ENCODE data around the gene ADD1.

Gene ADD1

DNA sequence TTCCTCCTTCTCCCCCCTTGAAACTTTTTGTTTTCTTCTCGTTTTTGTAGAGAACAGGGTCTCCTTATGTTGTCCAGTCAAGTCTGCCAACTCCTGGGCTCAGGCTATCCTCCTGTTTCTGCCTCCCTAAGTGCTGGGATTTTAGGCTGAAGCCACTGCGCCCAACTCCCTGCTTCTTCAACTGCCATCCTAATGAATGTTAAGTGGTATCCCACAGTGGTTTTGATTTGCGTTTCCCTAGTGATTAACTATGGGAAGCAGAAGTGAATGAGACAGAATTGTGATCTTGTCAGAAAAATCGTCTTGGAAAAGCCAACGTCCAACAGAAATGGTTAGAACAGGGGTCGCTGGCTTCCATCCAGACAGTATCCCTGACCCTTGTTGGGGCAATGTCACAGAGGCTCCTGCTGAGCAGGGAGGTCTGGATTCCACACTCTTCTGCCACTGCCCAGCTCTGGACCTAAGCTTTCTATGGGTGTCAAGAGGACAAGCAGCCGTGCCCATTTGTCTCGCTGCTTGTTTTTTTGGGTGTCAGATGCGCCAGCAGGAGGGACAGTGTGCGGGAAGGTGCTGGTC, 869 bp upstream of the ADD1 start:
- Histone ChIP-seq H3K4me3 (peak overlapping the region; percentile 76 to 98 (median 90)), H3K27ac (peak overlapping the region; percentile 75 to 87 (median 84)), H4K20me1 (peaks cover 17 to 52% (median 34%) of the 10 kb centered on the region in 11 experiments; a peak in 20 of 22 replicates), H3K9ac (peak overlapping the region; percentile 85 to 92 (median 89)), H3K36me3 (peaks cover 0 to 19% (median 0%) of the 10 kb centered on the region in 11 experiments; a peak in 6 of 22 replicates), H3K4me1 (peaks cover 44 to 66% (median 51%) of the 10 kb centered on the region in 10 experiments), H3K4me2 (peak overlapping the region; percentile 85 to 98 (median 94)), H3K27me3 (no peaks in the 10 kb centered on the region), H3K9me3 (replicated peaks in 1 of 11) (peaks cover 0 to 9% (median 0%) of the 10 kb centered on the region in 11 experiments; a peak in 5 of 22 replicates)
- TF ChIP-seq Cebpa-rat (IDR thresholded peaks at IDR 0.05), result no peak

DNA sequence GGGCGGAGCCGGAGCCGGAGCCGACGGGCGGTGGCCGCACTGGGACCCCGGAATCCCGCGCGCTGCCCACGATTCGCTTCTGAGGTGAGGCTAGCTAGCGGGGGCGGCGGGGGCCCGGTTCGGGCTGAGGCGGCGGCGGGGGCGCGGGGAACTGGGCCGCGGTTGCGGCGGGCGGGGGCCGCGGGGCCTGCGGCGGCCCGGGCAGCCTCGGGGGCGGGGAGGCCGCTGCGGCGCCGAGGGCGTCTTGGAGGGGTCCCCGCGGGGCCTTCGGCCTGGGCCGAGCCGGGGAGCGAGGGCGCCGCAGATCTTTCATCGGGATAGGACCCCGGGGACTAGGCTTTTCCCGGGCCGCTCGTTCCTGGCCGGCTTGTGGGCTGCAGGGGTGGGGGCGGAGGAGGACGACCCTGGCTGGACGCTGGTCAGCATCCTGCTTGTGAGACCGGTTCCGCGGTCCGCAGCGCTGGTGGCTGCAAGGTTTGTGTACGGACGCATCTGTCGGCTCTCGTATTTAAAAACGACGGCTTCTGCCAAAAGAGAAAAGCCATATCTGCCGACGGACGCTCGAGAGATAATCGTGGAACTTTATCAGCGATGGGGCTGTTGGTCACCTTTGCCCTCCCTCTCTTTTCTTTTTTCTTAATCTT, 419 bp downstream of the ADD1 start:
- Histone ChIP-seq H3K4me3 (peak overlapping the region; percentile 76 to 98 (median 90)), H4K20me1 (peaks cover 29 to 52% (median 47%) of the 10 kb centered on the region in 11 experiments)

DNA sequence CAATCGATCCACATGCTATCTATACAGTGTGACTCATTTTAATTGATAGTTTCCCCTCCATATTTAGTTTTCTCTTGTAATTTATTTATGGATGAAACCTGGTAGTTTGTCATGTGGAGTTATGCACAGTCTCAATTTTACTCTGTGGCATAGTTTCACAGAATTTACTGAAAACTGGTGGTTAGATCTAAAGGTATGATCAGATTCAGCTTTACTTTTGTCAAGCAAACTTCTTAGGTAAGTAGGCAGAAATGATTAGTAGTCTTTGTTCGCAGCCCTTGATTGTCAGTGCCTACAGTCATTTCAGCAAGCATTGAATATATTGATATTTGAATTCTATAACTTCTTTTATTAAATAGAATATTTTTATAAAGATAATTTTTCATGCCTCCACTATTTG, 2.5 kb downstream of the ADD1 start:
- H4K20me1 ChIP-seq, result peaks cover 47 to 71% (median 68%) of the 10 kb centered on the region in 11 experiments
- TF ChIP-seq Cebpa-rat (IDR thresholded peaks at IDR 0.05), result no peak
- H3K4me2 ChIP-seq, result peak overlapping the region in 8 of 11 experiments; percentile 81 to 94 (median 91); a peak in 7 of 22 replicates
- no peaks in the 10 kb centered on the region for H3K27me3 ChIP-seq
- H3K9me3 ChIP-seq (replicated peaks in 1 of 11), result no peaks in the 10 kb centered on the region
- no peak overlapping the region for H3K27ac ChIP-seq
- H3K4me1 ChIP-seq, result peaks cover 53 to 80% (median 65%) of the 10 kb centered on the region in 10 experiments
- no peak overlapping the region for H3K4me3 ChIP-seq
- no peak overlapping the region for H3K9ac ChIP-seq
- H3K36me3 ChIP-seq, result no peaks in the 10 kb centered on the region; a peak in 1 of 22 replicates

More for the DNA sequence above, 419 bp downstream of the ADD1 start:
- TF ChIP-seq Cebpa-rat (IDR thresholded peaks at IDR 0.05), result no peak
- Histone ChIP-seq H3K27ac (peak overlapping the region; percentile 75 to 87 (median 84)), H3K9me3 (replicated peaks in 1 of 11) (peaks cover 0 to 9% (median 0%) of the 10 kb centered on the region in 11 experiments; a peak in 5 of 22 replicates), H3K27me3 (no peaks in the 10 kb centered on the region), H3K4me1 (peaks cover 35 to 60% (median 50%) of the 10 kb centered on the region in 10 experiments), H3K9ac (peak overlapping the region; percentile 85 to 92 (median 89)), H3K36me3 (peaks cover 0 to 12% (median 0%) of the 10 kb centered on the region in 11 experiments; a peak in 6 of 22 replicates), H3K4me2 (peak overlapping the region; percentile 74 to 94 (median 91))

DNA sequence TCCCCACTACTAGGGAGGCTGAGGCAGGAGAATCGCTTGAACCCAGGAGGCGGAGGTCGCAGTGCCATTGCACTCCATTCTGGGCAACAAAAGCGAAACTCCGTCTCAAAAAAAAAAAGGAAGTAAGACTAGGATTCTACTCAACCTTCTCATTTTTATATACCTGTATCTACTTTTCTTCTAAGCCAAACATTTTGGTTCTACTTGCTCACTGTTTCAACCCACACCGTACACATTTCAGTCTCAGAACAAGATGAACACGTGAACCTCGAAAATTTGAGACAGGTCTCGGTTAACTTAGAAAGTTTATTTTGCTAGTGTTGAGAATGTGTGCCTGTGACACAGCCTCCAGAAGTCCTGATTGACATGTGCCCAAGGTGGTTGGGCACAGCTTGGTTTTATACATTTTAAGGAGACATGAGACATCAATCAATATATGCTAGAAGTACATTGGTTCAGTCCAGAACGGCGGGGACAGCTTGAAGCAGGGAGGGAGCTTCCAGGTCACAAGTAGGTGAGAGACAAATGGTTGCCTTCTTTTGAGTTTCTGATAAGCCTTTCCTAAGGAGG, 3.7 kb downstream of the ADD1 start:
- Histone ChIP-seq H3K9me3 (replicated peaks in 1 of 11) (no peaks in the 10 kb centered on the region), H3K4me2 (peak overlapping the region in 9 of 11 experiments; percentile 6 to 33 (median 16); a peak in 8 of 22 replicates), H4K20me1 (peaks cover 58 to 83% (median 80%) of the 10 kb centered on the region in 11 experiments), H3K27ac (no peak overlapping the region), H3K27me3 (no peaks in the 10 kb centered on the region), H3K36me3 (no peaks in the 10 kb centered on the region; a peak in 1 of 22 replicates), H3K4me3 (no peak overlapping the region), H3K4me1 (peaks cover 59 to 86% (median 71%) of the 10 kb centered on the region in 10 experiments), H3K9ac (no peak overlapping the region)
- no peak for TF ChIP-seq Cebpa-rat (IDR thresholded peaks at IDR 0.05)

DNA sequence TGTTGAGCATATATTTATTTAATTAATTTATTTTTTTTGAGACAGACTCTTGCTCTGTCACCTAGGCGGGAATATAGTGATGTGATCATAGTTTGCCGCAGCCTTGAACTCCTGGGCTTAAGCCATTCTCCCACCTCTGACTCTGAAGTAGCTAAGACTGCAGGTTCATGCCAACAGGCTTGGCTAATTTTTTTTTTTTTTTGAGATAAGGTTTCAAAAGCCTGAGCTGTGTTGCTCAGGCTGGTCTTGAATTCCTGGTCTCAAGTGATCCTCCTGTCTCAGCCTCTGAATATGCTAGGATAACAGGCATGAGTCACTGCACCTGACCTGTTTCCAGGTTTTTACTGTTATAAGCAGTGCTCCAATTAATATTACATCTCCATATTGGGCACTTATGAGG, 4.8 kb downstream of the ADD1 start:
- Histone ChIP-seq H3K4me3 (no peak overlapping the region), H3K36me3 (peaks cover 0 to 5% (median 2%) of the 10 kb centered on the region in 11 experiments; a peak in 16 of 22 replicates), H3K9me3 (replicated peaks in 1 of 11) (no peaks in the 10 kb centered on the region), H3K27ac (no peak overlapping the region), H3K4me1 (peaks cover 62 to 88% (median 73%) of the 10 kb centered on the region in 10 experiments), H4K20me1 (peaks cover 67 to 94% (median 91%) of the 10 kb centered on the region in 11 experiments), H3K27me3 (no peaks in the 10 kb centered on the region), H3K9ac (no peak overlapping the region), H3K4me2 (peak overlapping the region in 3 of 11 experiments; percentile 10 to 94 (median 22); a peak in 4 of 22 replicates)
- no peak for TF ChIP-seq Cebpa-rat (IDR thresholded peaks at IDR 0.05)

DNA sequence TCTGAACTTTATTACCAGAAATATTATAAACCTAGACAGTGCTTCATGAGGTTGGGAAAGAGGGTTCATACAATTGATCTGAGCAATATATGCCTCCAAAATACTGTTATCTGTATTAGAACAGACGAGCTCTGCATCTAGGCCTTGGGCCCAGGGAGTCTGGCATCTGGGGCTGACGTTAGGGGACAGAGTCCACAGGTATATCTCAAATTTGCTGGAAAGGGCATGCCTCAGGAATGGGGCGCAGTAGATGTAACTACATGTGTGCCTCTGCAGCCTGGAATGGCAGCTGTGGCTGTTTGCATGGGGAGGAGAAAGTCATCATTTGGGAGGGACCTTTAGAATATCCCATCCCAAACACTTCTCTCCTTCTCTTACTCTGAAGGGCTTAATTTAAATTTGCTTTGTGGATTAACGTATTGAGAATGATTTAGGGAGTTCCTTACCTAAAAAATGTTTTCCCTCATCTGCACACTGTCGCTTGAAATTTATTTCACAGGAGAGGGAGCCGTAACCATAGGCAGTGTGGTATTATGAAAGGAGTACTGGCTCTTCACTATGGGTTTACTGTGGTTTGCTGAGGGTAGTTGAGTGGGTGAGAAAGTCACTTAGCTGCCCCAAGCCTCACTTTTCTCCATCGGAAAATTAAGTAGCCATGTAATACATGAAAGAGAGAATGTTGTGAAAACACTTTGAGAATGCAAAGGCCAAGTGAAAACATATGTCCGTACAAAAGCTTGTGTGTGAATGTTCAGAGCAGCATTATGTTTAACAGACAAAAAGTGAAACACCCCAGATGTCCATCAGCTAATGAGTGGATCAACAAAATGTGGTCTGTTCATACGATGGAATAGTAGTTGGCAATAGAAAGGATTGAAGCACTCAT, 5.9 kb downstream of the ADD1 start:
- no peak for TF ChIP-seq Cebpa-rat (IDR thresholded peaks at IDR 0.05)
- H3K9ac ChIP-seq, result 0 out of 22 replicates have a peak overlapping the region, but pooled peaks of 3 of the 11 experiments have one; percentile 11 to 32 (median 26)
- H3K9me3 ChIP-seq (replicated peaks in 1 of 11), result no peaks in the 10 kb centered on the region
- H3K4me2 ChIP-seq, result peak overlapping the region in 8 of 11 experiments; percentile 11 to 94 (median 37); a peak in 13 of 22 replicates
- no peak overlapping the region for H3K4me3 ChIP-seq
- H4K20me1 ChIP-seq, result peaks cover 74 to 100% (median 98%) of the 10 kb centered on the region in 11 experiments
- H3K27me3 ChIP-seq, result no peaks in the 10 kb centered on the region
- peaks cover 9 to 16% (median 12%) of the 10 kb centered on the region in 11 experiments; a peak in 21 of 22 replicates for H3K36me3 ChIP-seq
- peaks cover 69 to 95% (median 80%) of the 10 kb centered on the region in 10 experiments for H3K4me1 ChIP-seq
- H3K27ac ChIP-seq, result no peak overlapping the region

DNA sequence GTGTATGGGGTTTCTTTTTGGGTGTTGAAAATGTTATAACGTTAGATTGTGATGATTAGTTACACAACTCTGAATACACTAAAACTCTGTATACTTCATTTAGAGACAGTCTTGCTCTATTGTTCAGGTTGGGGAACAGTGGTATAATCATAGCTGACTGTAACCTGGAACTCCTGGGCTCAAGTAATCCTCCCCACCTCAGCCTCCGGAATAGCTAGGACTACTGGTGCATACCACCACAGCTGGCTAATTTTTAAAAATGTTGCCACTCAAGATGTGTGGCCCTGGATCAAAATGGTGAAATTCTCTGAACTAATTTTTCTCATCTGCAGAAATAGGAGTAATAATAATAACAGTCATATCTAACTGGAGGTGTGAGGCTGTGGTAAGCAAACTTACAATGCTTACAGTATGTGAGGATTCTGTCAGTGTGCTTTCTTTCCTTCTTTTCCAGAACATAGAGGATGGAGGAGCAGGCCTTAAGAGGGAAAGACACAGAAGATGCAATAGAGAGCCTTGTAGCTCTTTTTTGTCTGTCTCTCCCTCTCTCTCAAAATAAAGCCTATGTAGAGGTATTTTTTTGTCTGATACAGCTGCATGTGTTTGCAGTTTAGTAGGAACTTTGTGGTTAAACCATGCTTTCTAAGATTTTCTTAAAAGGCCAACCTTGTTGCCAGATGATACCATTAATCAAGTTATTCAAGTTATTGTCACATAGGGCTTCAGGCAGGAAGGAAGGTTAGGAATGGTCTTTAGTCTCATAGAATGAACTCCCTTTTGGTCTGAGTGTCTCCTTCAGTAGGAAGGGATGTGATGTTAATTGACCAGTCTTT, 7.5 kb downstream of the ADD1 start:
- Histone ChIP-seq H3K36me3 (peaks cover 13 to 33% (median 26%) of the 10 kb centered on the region in 11 experiments; a peak in 21 of 22 replicates), H3K27me3 (no peaks in the 10 kb centered on the region), H3K9ac (peak overlapping the region in 3 of 11 experiments; percentile 4 to 24 (median 21); a peak in 2 of 22 replicates), H3K4me3 (no peak overlapping the region), H3K9me3 (replicated peaks in 1 of 11) (no peaks in the 10 kb centered on the region), H3K27ac (peak overlapping the region in 5 of 11 experiments; percentile 0 to 43 (median 22); a peak in 4 of 22 replicates), H3K4me2 (peak overlapping the region; percentile 25 to 94 (median 76)), H3K4me1 (peaks cover 54 to 83% (median 70%) of the 10 kb centered on the region in 10 experiments), H4K20me1 (peaks cover 72 to 100% (median 90%) of the 10 kb centered on the region in 11 experiments)
- TF ChIP-seq Cebpa-rat (IDR thresholded peaks at IDR 0.05), result no peak
